Activated naive CD8-positive, alpha-beta T cell treated with anti-CD3 and anti-CD28 coated beads, Interleukin-2, amount 10 ng/mL, durations not matched to agents 7 days and 5 days (primary cell): Measurements from ENCODE around the gene OPRD1. TPM values are rescaled to one million over a fixed set of nuclear protein-coding genes. Genes with fewer than 3 reads are reported as not detected.

Experiments
- ATAC-seq: fragments of 150-1000 bp; cut with Tn5 transposase; one replicate; pipeline ENCODE4 v1.10.0; 2021; ENCODE audit warnings: low read depth, moderate library complexity
- POLR2A ChIA-PET: fragments of 350-600 bp; sonication (Branson Sonifier 250); formaldehyde crosslinking; loops from one replicate; lab custom pipeline; 2021; ENCODE audit warnings: antibody characterized with exemption; lab: Charles Lee
- DNase-seq: peaks from one replicate; pipeline ENCODE4 v3.0.0; 2021
- H3K27ac Mint-ChIP-seq: one replicate; pipeline ENCODE4 v1.8.0; 2022; ENCODE audit warnings: mild to moderate bottlenecking, mixed read lengths
- H3K27me3 Mint-ChIP-seq: one replicate; pipeline ENCODE4 v1.8.0; 2022; ENCODE audit warnings: mild to moderate bottlenecking, moderate library complexity, mixed read lengths
- H3K36me3 Mint-ChIP-seq: one replicate; pipeline ENCODE4 v1.8.0; 2021; ENCODE audit warnings: mild to moderate bottlenecking, mixed read lengths
- H3K4me1 Mint-ChIP-seq: one replicate; pipeline ENCODE4 v1.8.0; 2021; ENCODE audit warnings: mixed read lengths
- H3K4me3 Mint-ChIP-seq: one replicate; pipeline ENCODE4 v1.8.0; 2022; ENCODE audit warnings: mild to moderate bottlenecking, moderate library complexity, mixed read lengths
- H3K9me3 Mint-ChIP-seq: one replicate; pipeline ENCODE4 v1.8.0; 2021; ENCODE audit warnings: mixed read lengths
- total RNA-seq, 2 experiments: library from RNA; stranded (reverse); gene quantifications; one replicate each; pipeline ENCODE4 v1.2.3, GENCODE V29; 2021

Gene OPRD1
- total RNA-seq, 2 experiments from 2014 or later, result not detected

DNA sequence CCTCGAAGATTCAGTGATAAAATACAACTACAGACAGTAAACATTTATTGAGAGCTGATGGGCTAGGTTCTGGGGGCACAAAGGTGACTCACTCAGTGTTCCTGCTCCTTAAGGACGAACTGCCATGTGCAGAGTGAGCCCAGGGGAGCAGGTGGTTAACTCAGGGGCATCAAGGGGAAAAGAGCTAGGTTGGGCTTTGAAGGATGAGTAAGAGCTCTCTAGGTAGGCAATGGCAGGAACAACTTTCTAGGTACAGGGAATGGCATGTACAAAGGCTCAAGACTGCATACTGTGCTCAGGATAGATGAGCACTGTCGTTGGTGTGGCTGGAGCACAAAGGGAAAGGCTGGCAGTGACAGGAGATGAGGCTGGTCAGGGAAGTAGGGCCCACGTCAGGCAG is 85.8 kb downstream of the OPRD1 start:
- Mint-ChIP-seq H3K36me3 (peaks cover 6% of the 10 kb centered on the region), H3K9me3 (no peaks in the 10 kb centered on the region), H3K4me1 (peaks cover 4% of the 10 kb centered on the region), H3K27ac (no peak overlapping the region), H3K4me3 (no peak overlapping the region), H3K27me3 (no peaks in the 10 kb centered on the region)
- no peak for DNase-seq
- ATAC-seq, result no peak
- POLR2A ChIA-PET, result interaction anchor here (1.1 kb wide), 1 partner anchor 16 kb away, joined by 4 read pairs; the partner anchor contains the start of gene EPB41

DNA sequence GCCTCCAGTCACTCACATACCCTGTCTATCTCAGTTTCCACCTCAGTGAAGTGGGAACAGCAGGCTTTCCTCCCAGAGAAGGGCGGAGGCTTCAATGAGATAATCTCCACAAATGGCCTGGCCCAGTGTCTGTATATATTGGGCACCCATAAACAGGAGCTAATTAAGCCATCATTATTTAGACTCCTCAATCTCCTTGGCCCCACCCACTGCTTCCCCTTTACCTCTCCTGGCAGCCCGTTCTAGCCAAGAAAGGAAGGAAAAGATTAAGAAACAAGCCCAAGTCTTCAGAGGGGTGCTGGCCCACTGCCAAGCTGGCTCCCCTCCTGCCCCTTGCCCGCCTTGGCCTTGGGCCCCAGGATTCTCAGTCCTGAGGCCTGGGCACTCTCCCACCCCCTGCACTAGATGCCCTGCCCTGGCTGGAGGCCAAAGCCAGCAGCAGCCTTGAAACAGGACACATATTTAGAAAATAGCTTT is 86.5 kb downstream of the OPRD1 start:
- ATAC-seq (no peak), DNase-seq (no peak)
- Mint-ChIP-seq H3K36me3 (peaks cover 6% of the 10 kb centered on the region), H3K4me3 (no peak overlapping the region), H3K9me3 (no peaks in the 10 kb centered on the region), H3K27ac (no peak overlapping the region), H3K4me1 (peaks cover 4% of the 10 kb centered on the region), H3K27me3 (no peaks in the 10 kb centered on the region)
- POLR2A ChIA-PET, result no interaction called here

DNA sequence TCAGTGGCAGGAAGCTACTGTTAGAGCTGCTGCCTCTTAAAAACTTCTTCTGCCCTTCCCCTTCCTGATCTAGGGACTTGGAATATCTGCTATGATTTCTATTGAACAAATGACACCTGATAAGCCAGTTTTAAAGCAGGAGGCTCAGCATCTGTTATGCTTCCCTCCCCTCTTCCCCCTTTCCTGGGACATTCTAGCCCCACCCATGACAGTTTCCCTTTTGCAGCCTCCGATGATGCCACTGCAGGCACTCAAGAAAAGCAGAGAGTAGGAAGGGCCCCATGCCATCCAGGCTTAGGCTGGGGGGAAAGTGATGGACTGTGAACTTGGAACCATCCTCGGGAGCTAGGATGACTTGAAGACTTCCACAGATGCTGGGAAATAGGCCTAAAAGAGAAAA is 87.3 kb downstream of the OPRD1 start:
- H3K4me3 Mint-ChIP-seq, result no peak overlapping the region
- H3K36me3 Mint-ChIP-seq, result peaks cover 6% of the 10 kb centered on the region
- POLR2A ChIA-PET, result interaction anchor here (1.0 kb wide), 1 partner anchor 13 kb away, joined by 3 read pairs; no protein-coding TSS in a partner anchor
- peaks cover 2% of the 10 kb centered on the region for H3K4me1 Mint-ChIP-seq
- H3K27ac Mint-ChIP-seq, result no peak overlapping the region
- peaks cover under 1% of the 10 kb centered on the region for H3K9me3 Mint-ChIP-seq
- ATAC-seq (no peak), DNase-seq (no peak)
- H3K27me3 Mint-ChIP-seq, result no peaks in the 10 kb centered on the region

DNA sequence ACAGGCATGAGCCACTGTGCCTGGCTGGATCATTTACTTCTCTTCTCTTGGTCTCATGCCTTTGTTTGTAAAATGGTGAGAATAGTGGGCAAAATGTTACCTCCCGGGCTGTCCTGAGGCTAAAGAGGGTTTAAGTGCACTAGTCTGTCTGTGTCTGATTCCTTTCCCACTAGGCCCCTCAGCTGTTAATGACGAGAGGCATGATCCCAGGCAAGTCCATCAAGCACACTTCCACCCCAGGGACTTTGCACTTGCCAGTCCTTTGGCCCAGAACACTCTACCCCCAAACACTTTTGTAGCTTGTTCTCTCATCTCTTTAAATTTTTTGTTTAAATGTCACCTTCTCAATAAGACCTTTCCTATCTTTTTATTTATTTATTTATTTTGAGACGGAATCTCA is 88.6 kb downstream of the OPRD1 start:
- H3K27me3 Mint-ChIP-seq, result no peaks in the 10 kb centered on the region
- peaks cover 1% of the 10 kb centered on the region for H3K9me3 Mint-ChIP-seq
- no peak overlapping the region for H3K27ac Mint-ChIP-seq
- H3K36me3 Mint-ChIP-seq, result peaks cover 7% of the 10 kb centered on the region
- ATAC-seq (no peak), DNase-seq (no peak)
- POLR2A ChIA-PET, result interaction anchor here (0.9 kb wide), 1 partner anchor 19 kb away, joined by 3 read pairs; no protein-coding TSS in a partner anchor
- H3K4me3 Mint-ChIP-seq, result no peak overlapping the region
- peaks cover 3% of the 10 kb centered on the region for H3K4me1 Mint-ChIP-seq

DNA sequence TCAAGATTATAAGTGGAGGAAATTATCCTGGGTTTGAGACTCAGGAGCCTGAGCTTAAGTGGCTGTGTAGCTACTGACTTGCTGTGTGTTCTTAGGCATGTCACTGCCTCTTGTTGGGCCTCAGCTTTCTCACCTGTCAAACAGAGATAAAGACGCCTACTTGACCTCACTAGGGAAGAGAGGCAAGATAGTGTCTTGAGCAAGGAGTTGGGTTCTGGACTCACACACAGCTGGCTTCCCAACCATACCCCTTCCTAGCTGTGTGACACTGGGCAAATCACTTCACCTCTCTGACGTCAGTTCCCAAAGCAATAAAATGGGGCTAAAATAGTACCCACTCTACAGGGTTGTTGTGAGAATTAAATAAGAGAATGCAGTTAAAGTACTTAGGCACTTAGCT is 90.8 kb downstream of the OPRD1 start:
- Mint-ChIP-seq H3K9me3 (peaks cover 1% of the 10 kb centered on the region), H3K27ac (no peak overlapping the region), H3K36me3 (peaks cover 5% of the 10 kb centered on the region), H3K4me1 (peaks cover 9% of the 10 kb centered on the region), H3K4me3 (no peak overlapping the region), H3K27me3 (no peaks in the 10 kb centered on the region)
- POLR2A ChIA-PET, result interaction anchor here (0.6 to 2.0 kb wide), 4 partner anchors 10 to 271 kb away, joined by 3 to 7 read pairs (median 4); no protein-coding TSS in a partner anchor
- no peak for ATAC-seq
- no peak for DNase-seq

DNA sequence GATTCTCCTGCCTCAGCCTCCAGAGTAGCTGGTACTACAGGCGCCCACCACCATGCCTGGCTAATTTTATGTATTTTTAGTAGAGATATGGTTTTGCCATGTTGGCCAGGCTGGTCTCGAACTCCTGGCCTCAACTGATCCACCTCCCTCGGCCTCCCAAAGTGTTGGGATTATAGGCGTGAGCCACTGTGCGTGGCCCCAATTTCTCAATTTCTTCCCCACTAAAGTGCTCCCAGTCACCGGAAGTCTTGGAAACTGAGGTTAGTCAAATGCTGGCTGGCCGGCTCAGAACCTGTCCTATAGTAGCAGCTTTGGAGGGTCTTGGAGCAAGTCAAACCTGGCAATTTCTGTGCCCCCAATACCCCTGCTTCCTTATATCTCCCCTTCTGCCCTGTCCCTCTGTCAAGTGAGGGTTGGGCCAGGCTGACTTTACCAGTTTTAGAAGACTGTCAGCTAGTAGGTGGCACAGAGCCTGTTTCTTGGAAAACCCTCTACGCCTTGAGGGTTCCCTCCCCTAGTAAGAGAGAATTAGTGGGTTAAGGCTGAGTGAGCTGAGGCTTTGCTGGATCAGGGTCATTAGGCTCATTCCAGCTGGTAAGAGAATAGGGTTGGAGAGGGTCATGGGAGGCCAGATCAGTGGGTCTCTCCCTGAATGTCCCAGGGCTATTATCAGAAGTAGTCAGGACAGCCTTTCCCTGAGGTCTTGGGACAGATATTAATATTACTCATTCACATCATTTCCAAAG is 94.1 kb downstream of the OPRD1 start:
- Mint-ChIP-seq H3K4me3 (no peak overlapping the region), H3K27me3 (no peaks in the 10 kb centered on the region), H3K9me3 (peaks cover 1% of the 10 kb centered on the region), H3K36me3 (peaks cover 4% of the 10 kb centered on the region), H3K4me1 (peaks cover 7% of the 10 kb centered on the region), H3K27ac (no peak overlapping the region)
- POLR2A ChIA-PET, result interaction anchor here (0.7 kb wide), 2 partner anchors 277 to 308 kb away, joined by 4 read pairs; no protein-coding TSS in a partner anchor
- DNase-seq (no peak), ATAC-seq (no peak)

DNA sequence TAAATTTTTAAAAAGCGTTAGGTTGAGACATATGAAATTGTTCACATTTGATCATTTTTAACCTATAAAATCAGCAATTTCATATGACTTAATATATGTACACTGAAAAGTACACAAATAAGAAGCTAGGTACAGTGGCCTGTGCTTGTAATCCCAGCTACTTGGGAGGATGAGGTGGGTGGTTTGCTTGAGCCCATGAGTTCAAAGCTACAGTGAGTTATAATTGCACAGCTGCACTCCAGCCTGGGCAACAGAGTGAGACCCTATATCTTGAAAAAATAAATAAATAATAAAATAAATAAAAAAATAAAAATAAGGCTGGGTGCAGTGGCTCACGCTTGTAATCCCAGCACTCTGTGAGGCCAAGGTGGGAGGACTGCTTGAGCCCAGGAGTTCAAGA is 97.2 kb downstream of the OPRD1 start:
- POLR2A ChIA-PET, result no interaction called here
- no peak overlapping the region for H3K27ac Mint-ChIP-seq
- peaks cover 1% of the 10 kb centered on the region for H3K9me3 Mint-ChIP-seq
- DNase-seq, result no peak
- H3K4me3 Mint-ChIP-seq, result no peak overlapping the region
- no peak for ATAC-seq
- H3K27me3 Mint-ChIP-seq, result no peaks in the 10 kb centered on the region
- peaks cover 5% of the 10 kb centered on the region for H3K36me3 Mint-ChIP-seq
- peaks cover 15% of the 10 kb centered on the region for H3K4me1 Mint-ChIP-seq

DNA sequence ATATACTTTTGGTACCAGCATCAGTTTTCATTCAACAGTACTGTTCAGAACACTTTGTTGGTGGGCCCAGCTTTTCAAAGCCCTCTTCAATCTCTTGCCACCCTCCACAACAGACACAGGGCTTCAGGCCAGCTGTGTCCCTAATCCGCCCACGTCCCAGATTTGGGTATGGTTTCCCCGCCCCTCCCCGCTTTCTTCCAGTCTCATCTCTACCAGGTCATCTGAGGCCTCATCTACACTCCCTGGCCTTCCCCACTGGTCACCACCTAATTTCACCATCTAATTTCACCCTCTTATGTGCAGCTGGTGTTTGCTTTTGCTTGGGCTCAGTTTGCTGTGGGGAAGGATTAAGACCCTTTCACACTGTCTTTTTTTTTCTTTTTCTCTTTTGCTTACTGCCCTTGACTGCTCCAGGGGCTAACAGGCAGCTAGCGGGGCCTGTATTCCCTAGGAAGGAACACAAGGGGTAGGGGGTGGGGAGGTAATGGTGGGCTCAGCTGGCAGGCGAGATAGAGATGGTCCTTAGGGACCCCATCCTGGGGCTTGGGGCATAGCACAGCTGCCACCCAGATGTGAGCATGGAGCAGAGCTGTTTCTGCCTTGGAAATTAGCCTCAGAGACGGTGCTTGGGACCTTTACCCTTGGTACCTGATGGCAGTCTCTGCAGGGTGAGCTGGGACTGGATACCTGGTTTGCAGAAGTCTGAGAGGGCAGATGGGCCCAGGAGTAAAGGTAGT is 98.6 kb downstream of the OPRD1 start:
- POLR2A ChIA-PET, result no interaction called here
- H3K27ac Mint-ChIP-seq, result no peak overlapping the region
- H3K4me3 Mint-ChIP-seq, result no peak overlapping the region
- no peaks in the 10 kb centered on the region for H3K27me3 Mint-ChIP-seq
- DNase-seq (peak; percentile 15), ATAC-seq (no peak)
- H3K9me3 Mint-ChIP-seq, result no peaks in the 10 kb centered on the region
- peaks cover 3% of the 10 kb centered on the region for H3K36me3 Mint-ChIP-seq
- peaks cover 17% of the 10 kb centered on the region for H3K4me1 Mint-ChIP-seq

DNA sequence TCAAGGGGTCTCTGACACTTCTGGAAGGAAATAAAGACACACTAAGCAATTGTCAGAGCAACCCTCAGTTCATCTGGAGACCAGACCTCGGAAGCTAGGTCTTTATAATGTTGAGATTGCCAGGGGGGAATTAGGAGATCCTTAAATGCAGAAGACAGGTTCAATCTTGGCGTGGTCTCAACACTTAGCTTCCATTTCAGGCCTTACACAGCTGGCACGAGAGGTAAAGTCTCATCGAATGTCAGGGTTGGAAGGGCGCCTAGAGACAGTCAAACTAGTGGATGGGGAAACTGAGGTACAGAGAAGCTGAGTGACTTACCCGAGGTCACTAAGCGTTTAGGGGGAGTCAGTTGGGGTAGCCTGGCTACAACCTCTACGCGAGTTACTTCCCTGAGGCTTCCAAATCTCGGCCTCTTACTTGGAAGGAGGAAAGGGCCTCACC is 101.8 kb downstream of the OPRD1 start:
- H3K27me3 Mint-ChIP-seq, result no peaks in the 10 kb centered on the region
- peak overlapping the region; percentile 83 for H3K27ac Mint-ChIP-seq
- POLR2A ChIA-PET, result interaction anchor here (0.5 to 3.8 kb wide), 21 partner anchors 10 to 361 kb away, joined by 3 to 41 read pairs (median 4); partner anchors contain the start of genes RNU11, SRSF4, TAF12 and YTHDF2
- H3K9me3 Mint-ChIP-seq, result no peaks in the 10 kb centered on the region
- peaks cover 38% of the 10 kb centered on the region for H3K4me1 Mint-ChIP-seq
- ATAC-seq, result no peak
- H3K4me3 Mint-ChIP-seq, result peak overlapping the region; percentile 85
- DNase-seq, result no peak
- peaks cover 3% of the 10 kb centered on the region for H3K36me3 Mint-ChIP-seq

DNA sequence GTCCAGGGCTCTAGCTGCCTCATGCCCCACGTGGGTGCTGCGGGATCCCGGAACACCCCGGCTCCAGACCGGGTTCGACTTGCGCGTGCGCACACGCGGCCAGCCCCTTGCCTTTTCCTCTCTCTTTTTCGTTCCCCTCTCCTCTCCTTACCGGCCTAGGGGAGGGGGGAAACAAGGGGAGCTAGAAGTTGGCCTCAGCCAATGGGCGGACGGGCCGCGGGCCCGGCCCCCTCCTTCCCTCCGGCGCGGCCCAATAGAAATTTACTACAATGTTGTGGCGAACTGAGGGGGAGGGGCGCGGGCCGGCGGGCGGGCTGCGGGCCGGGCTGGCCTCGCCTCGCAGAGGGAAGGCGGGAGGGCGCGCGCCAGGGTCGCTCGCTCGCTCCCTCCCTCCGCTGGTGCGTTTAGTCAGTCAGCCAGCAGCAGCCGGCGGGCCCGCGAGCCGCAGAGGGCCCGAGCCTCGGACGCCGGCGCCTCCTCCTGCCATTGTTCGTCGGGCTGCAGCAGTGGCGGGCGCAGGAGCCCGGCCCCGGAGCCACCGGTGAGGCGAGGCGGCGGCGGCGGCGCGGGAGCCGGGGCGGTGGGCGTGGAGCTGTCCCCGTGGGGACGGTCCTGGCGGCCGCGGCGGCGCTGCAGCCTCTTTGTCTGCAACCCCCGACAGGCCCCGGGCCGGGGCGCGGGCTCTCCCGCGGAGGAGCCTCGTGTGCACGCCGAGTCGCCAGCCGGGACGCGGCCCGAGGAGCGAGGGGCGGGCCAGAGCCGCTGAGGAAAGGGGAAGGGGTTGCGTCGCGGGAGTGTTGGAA is 102.5 kb downstream of the OPRD1 start, which contains the start of gene EPB41:
EPB41 (plus strand) TSS at position 342 of the 803 bp plus-strand sequence. CDS start 72,869 bp downstream, outside the sequence.
- DNase-seq (peak; percentile 92), ATAC-seq (peak; percentile 90)
- Mint-ChIP-seq H3K9me3 (no peaks in the 10 kb centered on the region), H3K27me3 (no peaks in the 10 kb centered on the region), H3K36me3 (peaks cover 3% of the 10 kb centered on the region), H3K4me3 (peak within 1 kb of the TSS; percentile 97), H3K4me1 (peaks cover 39% of the 10 kb centered on the region), H3K27ac (peak within 1 kb of the TSS; percentile 96)
- POLR2A ChIA-PET, result interaction anchor here (0.5 to 3.8 kb wide), 23 partner anchors 9 to 361 kb away, joined by 3 to 41 read pairs (median 4); partner anchors contain the start of genes RNU11, SRSF4, TAF12 and YTHDF2

DNA sequence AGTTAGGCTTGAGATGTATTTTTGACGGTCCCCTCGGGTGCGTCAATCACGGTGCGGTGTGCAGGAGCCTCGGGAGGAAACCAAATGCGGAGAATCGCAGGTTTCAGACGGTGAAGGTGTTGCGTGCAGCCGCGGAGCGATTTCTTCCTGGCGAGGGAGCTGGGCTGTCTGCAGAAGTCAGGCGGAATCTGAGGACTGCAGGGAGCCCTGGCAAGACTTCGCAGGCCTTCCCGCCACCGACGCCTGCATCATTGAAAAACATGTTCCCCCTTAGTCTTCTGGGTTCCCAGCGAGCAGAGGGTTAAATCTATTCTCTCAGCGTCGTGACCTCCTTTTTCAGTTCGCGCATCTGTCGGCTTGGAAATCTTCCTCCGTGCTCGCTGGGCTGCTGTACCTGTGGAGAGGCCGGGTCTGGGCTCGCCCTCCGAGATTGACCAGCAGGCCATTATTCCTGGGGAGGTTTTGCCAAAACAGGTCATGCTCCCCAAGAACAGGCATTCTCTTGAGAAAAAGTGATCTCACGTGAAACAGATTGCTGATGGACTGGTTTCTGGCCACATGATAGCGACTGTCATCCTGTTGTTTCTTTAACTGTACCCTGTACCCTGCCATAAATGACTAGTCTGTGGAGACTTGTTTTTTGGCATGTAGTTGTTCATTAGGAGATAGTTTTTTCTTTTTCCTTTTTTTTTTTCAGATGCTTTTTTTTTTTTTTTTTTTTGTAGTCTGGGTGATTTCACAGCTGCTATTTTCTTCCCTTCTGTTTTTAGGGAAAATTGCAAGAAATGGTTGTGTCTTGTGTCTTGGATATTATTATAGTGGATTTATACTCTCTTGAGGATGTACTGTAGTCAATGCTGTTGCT is 103.3 kb downstream of the OPRD1 start:
- ATAC-seq, result peak; percentile 27
- Mint-ChIP-seq H3K36me3 (peaks cover 5% of the 10 kb centered on the region), H3K4me1 (peaks cover 42% of the 10 kb centered on the region), H3K27ac (peak overlapping the region; percentile 96), H3K9me3 (no peaks in the 10 kb centered on the region), H3K27me3 (no peaks in the 10 kb centered on the region), H3K4me3 (peak overlapping the region; percentile 97)
- POLR2A ChIA-PET, result interaction anchor here (1.1 to 3.8 kb wide), 9 partner anchors 9 to 267 kb away, joined by 3 to 41 read pairs (median 11); partner anchors contain the start of genes RNU11, SRSF4 and YTHDF2
- DNase-seq, result no peak

DNA sequence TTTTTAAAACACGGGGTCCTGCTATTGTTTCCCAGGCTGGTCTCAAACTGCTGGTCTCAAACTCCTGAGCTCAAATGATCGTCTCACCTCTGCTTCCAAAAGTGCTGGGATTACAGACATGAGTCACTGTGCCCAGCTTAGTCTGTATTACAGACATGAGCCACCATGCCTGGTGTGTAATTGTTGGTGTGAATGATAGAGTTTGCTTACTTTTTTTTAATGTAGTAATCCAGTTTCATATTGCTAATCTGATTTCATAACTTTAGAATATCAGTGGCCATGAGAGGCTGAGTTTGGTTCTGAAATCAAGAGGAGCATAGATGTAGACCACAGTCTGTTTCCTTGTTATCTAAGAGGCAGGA is 105.8 kb downstream of the OPRD1 start:
- H3K36me3 Mint-ChIP-seq, result peaks cover 5% of the 10 kb centered on the region
- DNase-seq, result no peak
- no peaks in the 10 kb centered on the region for H3K9me3 Mint-ChIP-seq
- no peak for ATAC-seq
- H3K4me1 Mint-ChIP-seq, result peaks cover 48% of the 10 kb centered on the region
- H3K27me3 Mint-ChIP-seq, result no peaks in the 10 kb centered on the region
- peak overlapping the region; percentile 28 for H3K4me3 Mint-ChIP-seq
- POLR2A ChIA-PET, result interaction anchor here (0.7 to 1.9 kb wide), 3 partner anchors 9 to 269 kb away, joined by 3 to 8 read pairs (median 5); partner anchors contain the start of gene RNU11
- H3K27ac Mint-ChIP-seq, result peak overlapping the region; percentile 8
